SK-N-SH (cell line): Measurements from ENCODE around the gene XIRP2. TPM values are rescaled to one million over a fixed set of nuclear protein-coding genes. Genes with fewer than 3 reads are reported as not detected.

Source experiments
- CTCF ChIA-PET: fragments of 300-600, 350-600 bp; formaldehyde crosslinking; extraction: SDS; loops from one replicate; lab custom pipeline; 2021; lab: Yijun Ruan, JAX
- POLR2A ChIA-PET: fragments of 350-600 bp; sonication (Branson Sonifier 250); formaldehyde crosslinking; extraction: SDS; loops from one replicate; lab custom pipeline; 2020; ENCODE audit warnings: antibody characterized with exemption, inconsistent platforms; lab: Yijun Ruan, JAX
- DNase-seq: peaks from one replicate; pipeline ENCODE4 v3.0.0; 2012
- H2AFZ ChIP-seq: fragments of 200-600 bp; sonication (generic); 2 replicates; pipeline ENCODE4 v1.8.1; 2016; ENCODE audit warnings: antibody characterized with exemption, mild to moderate bottlenecking, low read depth
- H3F3A ChIP-seq: fragments of 200-600 bp; sonication (generic); replicated peaks from 2 replicates; pipeline ENCODE3; 2016; ENCODE audit warnings: antibody characterized with exemption, mild to moderate bottlenecking; ENCODE audit not compliant: insufficient read depth
- H3K27ac ChIP-seq, 2 experiments: fragments of 200-500 bp in 1 of 2; fragments of 200-600 bp in 1 of 2; sonication (Bioruptor generic) in 1 of 2; sonication (generic), shearing (Covaris generic) in 1 of 2; 2 replicates each; pipeline versions ENCODE4 v1.5.1 to v1.6.1; 2014 to 2016; ENCODE audit warnings: low read depth in 2 of 2, inconsistent platforms in 1 of 2, low read length in 1 of 2, mild to moderate bottlenecking in 1 of 2, mixed read lengths in 1 of 2
- H3K27me3 ChIP-seq: fragments of 200-600 bp; sonication (generic), shearing (Covaris generic); 2 replicates; pipeline ENCODE4 v1.6.1; 2016; ENCODE audit warnings: mixed run types; ENCODE audit not compliant: insufficient read depth
- H3K36me3 ChIP-seq, 2 experiments: fragments of 200-500 bp in 1 of 2; fragments of 200-600 bp in 1 of 2; sonication (Bioruptor generic) in 1 of 2; sonication (generic) in 1 of 2; replicated peaks in 1 of 2; 2 replicates each; pipeline versions ENCODE3 to v1.5.1; 2014 to 2016; ENCODE audit warnings: low read length in 1 of 2, mild to moderate bottlenecking in 1 of 2; ENCODE audit not compliant: insufficient read depth in 2 of 2, control insufficient read depth in 1 of 2
- H3K4me1 ChIP-seq, 2 experiments: fragments of 200-500 bp in 1 of 2; fragments of 200-600 bp in 1 of 2; sonication (Bioruptor generic) in 1 of 2; sonication (generic), shearing (Covaris generic) in 1 of 2; 2 replicates each; pipeline versions ENCODE4 v1.5.1 to v1.6.1; 2014 to 2016; ENCODE audit warnings: low read depth in 1 of 2, low read length in 1 of 2, mixed run types in 1 of 2; ENCODE audit not compliant: insufficient read depth in 2 of 2, control insufficient read depth in 1 of 2
- H3K4me2 ChIP-seq: fragments of 200-600 bp; sonication (generic), shearing (Covaris generic); 2 replicates; pipeline ENCODE4 v1.6.1; 2017; ENCODE audit warnings: mixed run types
- H3K4me3 ChIP-seq, 2 experiments: fragments of 200-500 bp in 1 of 2; fragments of 200-600 bp in 1 of 2; sonication (Bioruptor generic) in 1 of 2; sonication (generic), shearing (Covaris generic) in 1 of 2; 2 replicates each; pipeline versions ENCODE4 v1.5.1 to v1.8.1; 2014 to 2016; ENCODE audit warnings: low read depth in 2 of 2, inconsistent platforms in 1 of 2, low read length in 1 of 2, mild to moderate bottlenecking in 1 of 2, mixed read lengths in 1 of 2, moderate library complexity in 1 of 2
- H3K79me2 ChIP-seq: fragments of 200-600 bp; sonication (generic); 2 replicates; pipeline ENCODE4 v1.8.1; 2017; ENCODE audit warnings: mild to moderate bottlenecking; ENCODE audit not compliant: insufficient read depth
- H3K9ac ChIP-seq: fragments of 200-600 bp; sonication (generic); 2 replicates; pipeline ENCODE4 v1.6.1; 2017; ENCODE audit warnings: mixed run types
- H3K9me2 ChIP-seq: fragments of 200-600 bp; sonication (generic); 2 replicates; pipeline ENCODE4 v1.6.1; 2017; ENCODE audit warnings: mixed run types
- H3K9me3 ChIP-seq: fragments of 200-600 bp; sonication (generic); 2 replicates; pipeline ENCODE4 v1.6.1; 2017; ENCODE audit warnings: mixed run types, mild to moderate bottlenecking, moderate library complexity
- H4K20me1 ChIP-seq: fragments of 200-600 bp; sonication (generic); 2 replicates; pipeline ENCODE4 v1.6.1; 2017; ENCODE audit warnings: mild to moderate bottlenecking, mixed run types; ENCODE audit not compliant: insufficient read depth
- CHD2 ChIP-seq: fragments of 150-350 bp; IDR thresholded peaks from 2 replicates; pipeline ENCODE4 v1.6.1; 2018; ENCODE audit warnings: low read length; ENCODE audit not compliant: partially characterized antibody
- EZH2phosphoT487 ChIP-seq: fragments of 200-600 bp; sonication (generic); IDR thresholded peaks from 2 replicates; pipeline ENCODE4 v1.6.1; 2017; ENCODE audit warnings: low read depth, mixed run types, mild to moderate bottlenecking, antibody characterized with exemption, moderate library complexity, borderline replicate concordance
- FOSL2 ChIP-seq: IDR thresholded peaks from 2 replicates; pipeline ENCODE4 v1.4.0; 2012; ENCODE audit warnings: low read depth, mild to moderate bottlenecking, moderate library complexity, borderline replicate concordance
- FOXJ3 ChIP-seq: sonication (generic); formaldehyde crosslinking; IDR thresholded peaks from 2 replicates; pipeline ENCODE4 v1.5.1; 2020; ENCODE audit warnings: mild to moderate bottlenecking, missing genetic modification reagents
- JUND ChIP-seq: IDR thresholded peaks from 2 replicates; pipeline ENCODE4 v1.4.0; 2012
- MEF2A ChIP-seq: IDR thresholded peaks from 2 replicates; pipeline ENCODE4 v1.4.0; 2012; ENCODE audit warnings: low read depth, borderline replicate concordance
- NFIC ChIP-seq: IDR thresholded peaks from 2 replicates; pipeline ENCODE4 v1.4.0; 2012; ENCODE audit warnings: borderline replicate concordance
- PBX3 ChIP-seq: IDR thresholded peaks from 2 replicates; pipeline ENCODE4; 2012
- RFX5 ChIP-seq: IDR thresholded peaks from 2 replicates; pipeline ENCODE4 v1.6.1; 2012; ENCODE audit warnings: mild to moderate bottlenecking, improper control_type of control experiment, low read length
- SMC3 ChIP-seq: IDR thresholded peaks from 2 replicates; pipeline ENCODE4 v1.6.1; 2012; ENCODE audit warnings: low read depth, low read length, improper control_type of control experiment
- TCF12 ChIP-seq: IDR thresholded peaks from 2 replicates; pipeline ENCODE4 v1.4.0; 2012
- USF2 ChIP-seq: fragments of 150-350 bp; IDR thresholded peaks from 2 replicates; pipeline ENCODE4 v1.6.1; 2017; ENCODE audit warnings: antibody characterized with exemption, low read length, low read depth, borderline replicate concordance
- WGBS: methylation state at CpG from one replicate; pipeline ENCODE4 v1.1.6; 2017; ENCODE audit warnings: low lambda C conversion rate; 5-methylcytosine and 5-hydroxymethylcytosine counted together
- polyA plus RNA-seq, 3 experiments: library from polyadenylated mRNA; depleted of rRNA; stranded (reverse); fragments of >200 nt; gene quantifications; 2 replicates each; pipeline ENCODE4 v1.2.3, GENCODE V29; 2012

The XIRP2 gene
- polyA plus RNA-seq, 1 of the 3 experiments (the other 2 are of a cell fraction) = 0.02 TPM

- no peak for TF ChIP-seq EZH2phosphoT487
- no peak for TF ChIP-seq CHD2
- TF ChIP-seq FOXJ3 (CRISPR knock-in tag) = no peak
- TF ChIP-seq MEF2A = peak; percentile 56; the same call in 1 of the 2 replicates
- TF ChIP-seq SMC3 = no peak
- TF ChIP-seq PBX3 = peak; percentile 93
- peak; percentile 95 for TF ChIP-seq FOSL2
- TF ChIP-seq RFX5 = no peak
- TF ChIP-seq JUND = peak; percentile 95
- no peak for TF ChIP-seq USF2
Observed at GRCh38 chr2:167134381-167135072, 246.2 kb downstream of the XIRP2 start (continued).

GRCh38 chr2:167135706-167136105 lies 247.4 kb downstream of the XIRP2 start:
- Histone ChIP-seq H3K9ac (no peak overlapping the region), H3K9me3 (no peaks in the 10 kb centered on the region), H3K4me2 (0 out of 2 replicates have a peak overlapping the region, but pooled peaks have one; percentile 7), H3K27me3 (no peaks in the 10 kb centered on the region), H3K79me2 (no peaks in the 10 kb centered on the region), H4K20me1 (no peaks in the 10 kb centered on the region), H3K27ac (peak overlapping the region in 1 of 2 experiments; percentile 61; a peak in 2 of 4 replicates), H3K4me1 (peaks cover 3 to 29% of the 10 kb centered on the region in 2 experiments), H3F3A (peaks cover 20% of the 10 kb centered on the region), H3K36me3 (no peaks in the 10 kb centered on the region), H3K9me2 (no peaks in the 10 kb centered on the region), H3K4me3 (no peak overlapping the region), H2AFZ (no peak overlapping the region)
- peak; percentile 20; the same call in 1 of the 2 replicates for TF ChIP-seq NFIC
- peak; percentile 22; the same call in 1 of the 2 replicates for TF ChIP-seq PBX3
- TF ChIP-seq FOSL2 = no peak
- peak; percentile 32; the same call in 1 of the 2 replicates for TF ChIP-seq TCF12
- WGBS = 70% methylated on average over 4 of the region's 4 CpGs
- CTCF ChIA-PET = no interaction called here
- no peak for DNase-seq
- POLR2A ChIA-PET = no interaction called here
